PC-9 (cell line): ENCODE results near the gene USP24.

Experiments
- EZH2 ChIP-seq: fragments of 200-600 bp; sonication (generic); IDR thresholded peaks from 2 replicates; pipeline ENCODE4 v1.8.0; 2017; ENCODE audit warnings: antibody characterized with exemption, low read depth
- TF ChIP-seq, protein P1 (sequence below): fragments of 200-600 bp; sonication (generic); conservative IDR thresholded peaks from 2 replicates; pipeline ENCODE4 v1.6.1; 2017; ENCODE audit warnings: mixed run types, antibody characterized with exemption, mild to moderate bottlenecking, moderate library complexity

DNA sequence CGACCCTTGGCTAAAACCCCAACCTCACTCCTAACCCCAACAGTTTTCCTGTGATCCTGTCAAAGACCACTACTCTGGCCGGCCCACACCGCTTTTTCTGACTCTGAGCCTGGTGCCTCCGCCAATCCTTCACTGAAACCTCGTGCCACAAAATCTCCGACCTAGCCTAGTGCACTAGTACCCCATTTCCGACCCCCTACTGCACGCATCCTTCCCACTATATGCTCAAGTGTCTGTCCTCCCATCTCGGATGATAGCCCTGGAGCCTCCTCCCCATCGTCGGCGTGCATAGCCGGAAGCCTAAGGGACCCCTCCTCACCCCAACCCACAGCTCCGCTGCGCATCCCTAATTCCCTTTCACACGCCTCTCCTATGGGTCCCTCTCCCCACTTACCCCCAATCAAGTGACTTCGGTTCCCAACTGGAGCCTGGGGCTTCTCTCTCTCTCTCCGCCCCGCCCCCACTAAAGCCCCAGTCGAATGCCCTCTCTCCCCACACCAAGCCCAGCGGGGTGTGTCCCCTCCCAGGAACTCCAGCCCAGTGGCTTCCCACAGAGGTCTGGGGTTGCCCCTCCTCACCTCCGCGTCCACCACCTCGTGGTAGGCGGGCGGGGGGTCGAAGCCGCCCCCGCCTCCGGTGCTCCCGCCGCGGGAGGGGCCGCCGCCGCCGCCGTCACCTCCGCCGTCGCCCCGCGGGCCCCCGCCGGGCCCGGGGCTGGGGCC is 791 bp downstream of the USP24 start:
- TF ChIP-seq, protein P1, sequence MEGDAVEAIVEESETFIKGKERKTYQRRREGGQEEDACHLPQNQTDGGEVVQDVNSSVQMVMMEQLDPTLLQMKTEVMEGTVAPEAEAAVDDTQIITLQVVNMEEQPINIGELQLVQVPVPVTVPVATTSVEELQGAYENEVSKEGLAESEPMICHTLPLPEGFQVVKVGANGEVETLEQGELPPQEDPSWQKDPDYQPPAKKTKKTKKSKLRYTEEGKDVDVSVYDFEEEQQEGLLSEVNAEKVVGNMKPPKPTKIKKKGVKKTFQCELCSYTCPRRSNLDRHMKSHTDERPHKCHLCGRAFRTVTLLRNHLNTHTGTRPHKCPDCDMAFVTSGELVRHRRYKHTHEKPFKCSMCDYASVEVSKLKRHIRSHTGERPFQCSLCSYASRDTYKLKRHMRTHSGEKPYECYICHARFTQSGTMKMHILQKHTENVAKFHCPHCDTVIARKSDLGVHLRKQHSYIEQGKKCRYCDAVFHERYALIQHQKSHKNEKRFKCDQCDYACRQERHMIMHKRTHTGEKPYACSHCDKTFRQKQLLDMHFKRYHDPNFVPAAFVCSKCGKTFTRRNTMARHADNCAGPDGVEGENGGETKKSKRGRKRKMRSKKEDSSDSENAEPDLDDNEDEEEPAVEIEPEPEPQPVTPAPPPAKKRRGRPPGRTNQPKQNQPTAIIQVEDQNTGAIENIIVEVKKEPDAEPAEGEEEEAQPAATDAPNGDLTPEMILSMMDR: no peak
- TF ChIP-seq EZH2: no peak
